Hepatocyte (in vitro differentiated cells): ENCODE results near the gene MAS1L.

Experiments used
- CTCF ChIP-seq: fragments of 200-600 bp; sonication (generic); IDR thresholded peaks from 2 replicates; pipeline ENCODE4 v1.5.1; 2016; ENCODE audit warnings: antibody characterized with exemption, mild to moderate bottlenecking; ENCODE audit not compliant: poor library complexity
- EZH2phosphoT487 ChIP-seq: fragments of 200-600 bp; sonication (generic); IDR thresholded peaks from one replicate; pipeline ENCODE4 v1.6.1; 2018; ENCODE audit warnings: antibody characterized with exemption, mild to moderate bottlenecking, low read depth, moderate library complexity; ENCODE audit not compliant: unreplicated experiment, severe bottlenecking

GRCh38 chr6:29439006-29439405 is 48.8 kb downstream of the MAS1L start, which contains the start of gene OR10C1:
- TF ChIP-seq CTCF (no peak), EZH2phosphoT487 (no peak)
